ENCODE data around the gene ADGRV1.
"Not testable (repeated sequence)": the region's sequence is repeated elsewhere in the genome, so short reads cannot be mapped to it uniquely, and the experiment has no call there.

ADGRV1 gene

GRCh38 chr5:91012867-91013266, 454.3 kb downstream of the ADGRV1 start:
- not testable (repeated sequence) for H3K9me3 ChIP-seq (ENCODE audit: control insufficient read depth in 1 of 2, low read length in 2 of 2); H3K36me3 ChIP-seq (ENCODE audit: control insufficient read depth in 1 of 2, insufficient read depth in 2 of 2, low read length in 2 of 2); H3K27ac ChIP-seq (ENCODE audit: low read length); H3K4me1 ChIP-seq (ENCODE audit: control insufficient read depth in 1 of 2, insufficient read depth in 2 of 2, low read length in 2 of 2); H3K27me3 ChIP-seq (ENCODE audit: low read depth, low read length); H3K4me3 ChIP-seq (ENCODE audit: low read depth in 1 of 2, low read length in 2 of 2)

GRCh38 chr5:91016322-91016721, 457.7 kb downstream of the ADGRV1 start:
- Histone ChIP-seq H3K36me3 (ENCODE audit: control insufficient read depth in 1 of 2, insufficient read depth in 2 of 2, low read length in 2 of 2) (no peaks in the 10 kb centered on the region), H3K27me3 (ENCODE audit: low read depth, low read length) (no peaks in the 10 kb centered on the region), H3K4me1 (ENCODE audit: control insufficient read depth in 1 of 2, insufficient read depth in 2 of 2, low read length in 2 of 2) (no peaks in the 10 kb centered on the region), H3K27ac (ENCODE audit: low read length) (no peak overlapping the region), H3K4me3 (ENCODE audit: low read depth in 1 of 2, low read length in 2 of 2) (no peak overlapping the region), H3K9me3 (ENCODE audit: control insufficient read depth in 1 of 2, low read length in 2 of 2) (no peaks in the 10 kb centered on the region)

- Histone ChIP-seq H3K27ac (ENCODE audit: low read length) (no peak overlapping the region), H3K4me3 (ENCODE audit: low read depth in 1 of 2, low read length in 2 of 2) (no peak overlapping the region), H3K36me3 (ENCODE audit: control insufficient read depth in 1 of 2, insufficient read depth in 2 of 2, low read length in 2 of 2) (no peaks in the 10 kb centered on the region), H3K4me1 (ENCODE audit: control insufficient read depth in 1 of 2, insufficient read depth in 2 of 2, low read length in 2 of 2) (no peaks in the 10 kb centered on the region), H3K27me3 (ENCODE audit: low read depth, low read length) (no peaks in the 10 kb centered on the region), H3K9me3 (ENCODE audit: control insufficient read depth in 1 of 2, low read length in 2 of 2) (no peaks in the 10 kb centered on the region)
Observed at GRCh38 chr5:91016954-91017700, 458.5 kb downstream of the ADGRV1 start.

- Histone ChIP-seq H3K4me3 (ENCODE audit: low read depth in 1 of 2, low read length in 2 of 2) (no peak overlapping the region), H3K4me1 (ENCODE audit: control insufficient read depth in 1 of 2, insufficient read depth in 2 of 2, low read length in 2 of 2) (peaks cover 0 to 6% of the 10 kb centered on the region in 2 donors), H3K36me3 (ENCODE audit: control insufficient read depth in 1 of 2, insufficient read depth in 2 of 2, low read length in 2 of 2) (no peaks in the 10 kb centered on the region), H3K27ac (ENCODE audit: low read length) (no peak overlapping the region), H3K9me3 (ENCODE audit: control insufficient read depth in 1 of 2, low read length in 2 of 2) (no peaks in the 10 kb centered on the region), H3K27me3 (ENCODE audit: low read depth, low read length) (no peaks in the 10 kb centered on the region)
Observed at GRCh38 chr5:91018200-91018599, 459.6 kb downstream of the ADGRV1 start.

GRCh38 chr5:91018712-91019371, 460.2 kb downstream of the ADGRV1 start:
- H3K36me3 ChIP-seq (ENCODE audit: control insufficient read depth in 1 of 2, insufficient read depth in 2 of 2, low read length in 2 of 2), result no peaks in the 10 kb centered on the region
- H3K4me1 ChIP-seq (ENCODE audit: control insufficient read depth in 1 of 2, insufficient read depth in 2 of 2, low read length in 2 of 2), result peaks cover 0 to 6% of the 10 kb centered on the region in 2 donors
- H3K27ac ChIP-seq (ENCODE audit: low read length), result no peak overlapping the region
- no peaks in the 10 kb centered on the region for H3K27me3 ChIP-seq (ENCODE audit: low read depth, low read length)
- no peaks in the 10 kb centered on the region for H3K9me3 ChIP-seq (ENCODE audit: control insufficient read depth in 1 of 2, low read length in 2 of 2)
- no peak overlapping the region for H3K4me3 ChIP-seq (ENCODE audit: low read depth in 1 of 2, low read length in 2 of 2)

- H3K36me3 ChIP-seq (ENCODE audit: control insufficient read depth in 1 of 2, insufficient read depth in 2 of 2, low read length in 2 of 2), result no peaks in the 10 kb centered on the region
- H3K27me3 ChIP-seq (ENCODE audit: low read depth, low read length), result no peaks in the 10 kb centered on the region
- H3K27ac ChIP-seq (ENCODE audit: low read length), result no peak overlapping the region
- H3K4me1 ChIP-seq (ENCODE audit: control insufficient read depth in 1 of 2, insufficient read depth in 2 of 2, low read length in 2 of 2), result peaks cover 0 to 6% of the 10 kb centered on the region in 2 donors
- no peak overlapping the region for H3K4me3 ChIP-seq (ENCODE audit: low read depth in 1 of 2, low read length in 2 of 2)
- H3K9me3 ChIP-seq (ENCODE audit: control insufficient read depth in 1 of 2, low read length in 2 of 2), result no peaks in the 10 kb centered on the region
Observed at GRCh38 chr5:91020065-91020800, 461.6 kb downstream of the ADGRV1 start.

- H3K36me3 ChIP-seq (ENCODE audit: control insufficient read depth in 1 of 2, insufficient read depth in 2 of 2, low read length in 2 of 2), result no peaks in the 10 kb centered on the region
- H3K9me3 ChIP-seq (ENCODE audit: control insufficient read depth in 1 of 2, low read length in 2 of 2), result no peaks in the 10 kb centered on the region
- peaks cover 0 to 6% of the 10 kb centered on the region in 2 donors for H3K4me1 ChIP-seq (ENCODE audit: control insufficient read depth in 1 of 2, insufficient read depth in 2 of 2, low read length in 2 of 2)
- no peak overlapping the region for H3K4me3 ChIP-seq (ENCODE audit: low read depth in 1 of 2, low read length in 2 of 2)
- H3K27me3 ChIP-seq (ENCODE audit: low read depth, low read length), result no peaks in the 10 kb centered on the region
- no peak overlapping the region for H3K27ac ChIP-seq (ENCODE audit: low read length)
Observed at GRCh38 chr5:91022518-91022917, 463.9 kb downstream of the ADGRV1 start.

GRCh38 chr5:91024206-91024605, 465.6 kb downstream of the ADGRV1 start:
- H3K4me3 ChIP-seq (ENCODE audit: low read depth in 1 of 2, low read length in 2 of 2), result no peak overlapping the region
- peaks cover 0 to 6% of the 10 kb centered on the region in 2 donors for H3K4me1 ChIP-seq (ENCODE audit: control insufficient read depth in 1 of 2, insufficient read depth in 2 of 2, low read length in 2 of 2)
- no peaks in the 10 kb centered on the region for H3K27me3 ChIP-seq (ENCODE audit: low read depth, low read length)
- H3K27ac ChIP-seq (ENCODE audit: low read length), result no peak overlapping the region
- no peaks in the 10 kb centered on the region for H3K9me3 ChIP-seq (ENCODE audit: control insufficient read depth in 1 of 2, low read length in 2 of 2)
- H3K36me3 ChIP-seq (ENCODE audit: control insufficient read depth in 1 of 2, insufficient read depth in 2 of 2, low read length in 2 of 2), result no peaks in the 10 kb centered on the region

GRCh38 chr5:91024727-91025126, 466.1 kb downstream of the ADGRV1 start:
- Histone ChIP-seq H3K36me3 (ENCODE audit: control insufficient read depth in 1 of 2, insufficient read depth in 2 of 2, low read length in 2 of 2) (no peaks in the 10 kb centered on the region), H3K27ac (ENCODE audit: low read length) (no peak overlapping the region), H3K4me3 (ENCODE audit: low read depth in 1 of 2, low read length in 2 of 2) (no peak overlapping the region), H3K4me1 (ENCODE audit: control insufficient read depth in 1 of 2, insufficient read depth in 2 of 2, low read length in 2 of 2) (peaks cover 0 to 6% of the 10 kb centered on the region in 2 donors), H3K27me3 (ENCODE audit: low read depth, low read length) (no peaks in the 10 kb centered on the region), H3K9me3 (ENCODE audit: control insufficient read depth in 1 of 2, low read length in 2 of 2) (no peaks in the 10 kb centered on the region)

- Histone ChIP-seq H3K27me3 (ENCODE audit: low read depth, low read length) (no peaks in the 10 kb centered on the region), H3K4me3 (ENCODE audit: low read depth in 1 of 2, low read length in 2 of 2) (no peak overlapping the region), H3K9me3 (ENCODE audit: control insufficient read depth in 1 of 2, low read length in 2 of 2) (no peaks in the 10 kb centered on the region), H3K36me3 (ENCODE audit: control insufficient read depth in 1 of 2, insufficient read depth in 2 of 2, low read length in 2 of 2) (no peaks in the 10 kb centered on the region), H3K4me1 (ENCODE audit: control insufficient read depth in 1 of 2, insufficient read depth in 2 of 2, low read length in 2 of 2) (peaks cover 0 to 6% of the 10 kb centered on the region in 2 donors), H3K27ac (ENCODE audit: low read length) (no peak overlapping the region)
Observed at GRCh38 chr5:91025449-91025848, 466.9 kb downstream of the ADGRV1 start.

GRCh38 chr5:91025956-91026355, 467.4 kb downstream of the ADGRV1 start:
- H3K4me3 ChIP-seq (ENCODE audit: low read depth in 1 of 2, low read length in 2 of 2), result no peak overlapping the region
- H3K27ac ChIP-seq (ENCODE audit: low read length), result no peak overlapping the region
- no peaks in the 10 kb centered on the region for H3K36me3 ChIP-seq (ENCODE audit: control insufficient read depth in 1 of 2, insufficient read depth in 2 of 2, low read length in 2 of 2)
- H3K4me1 ChIP-seq (ENCODE audit: control insufficient read depth in 1 of 2, insufficient read depth in 2 of 2, low read length in 2 of 2), result peaks cover 0 to 6% of the 10 kb centered on the region in 2 donors
- no peaks in the 10 kb centered on the region for H3K27me3 ChIP-seq (ENCODE audit: low read depth, low read length)
- no peaks in the 10 kb centered on the region for H3K9me3 ChIP-seq (ENCODE audit: control insufficient read depth in 1 of 2, low read length in 2 of 2)
